NCI-H69 (cell line): ENCODE data around the gene AFF2.
A peak's percentile ranks its signal among the peaks of the same experiment; 100 is the strongest.

ENCODE experiments used
- DNase-seq: peaks from one replicate; lab custom pipeline; 2025; lab: John Stamatoyannopoulos, UW

AFF2 gene

DNA sequence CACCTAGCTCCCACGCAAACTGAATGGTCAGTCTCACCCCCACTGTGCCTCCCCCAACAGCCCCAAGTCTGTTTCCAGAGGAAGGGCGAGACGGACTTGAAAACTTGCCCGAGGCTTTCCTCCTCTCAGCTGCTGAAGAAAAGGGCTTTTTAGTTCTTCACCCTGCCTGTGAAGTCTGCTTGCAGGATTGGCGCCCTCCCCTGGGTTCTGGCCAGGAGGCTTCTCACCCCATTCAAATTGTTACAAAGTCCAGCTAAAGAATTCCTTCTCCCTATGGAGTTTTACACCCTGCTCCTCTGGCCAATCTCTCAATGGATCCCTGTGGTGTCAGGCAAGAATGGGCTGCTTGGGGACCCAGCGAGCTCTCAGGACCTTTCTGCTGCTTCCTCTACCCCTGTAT, 241.0 kb downstream of the AFF2 start:
- no peak for DNase-seq

DNA sequence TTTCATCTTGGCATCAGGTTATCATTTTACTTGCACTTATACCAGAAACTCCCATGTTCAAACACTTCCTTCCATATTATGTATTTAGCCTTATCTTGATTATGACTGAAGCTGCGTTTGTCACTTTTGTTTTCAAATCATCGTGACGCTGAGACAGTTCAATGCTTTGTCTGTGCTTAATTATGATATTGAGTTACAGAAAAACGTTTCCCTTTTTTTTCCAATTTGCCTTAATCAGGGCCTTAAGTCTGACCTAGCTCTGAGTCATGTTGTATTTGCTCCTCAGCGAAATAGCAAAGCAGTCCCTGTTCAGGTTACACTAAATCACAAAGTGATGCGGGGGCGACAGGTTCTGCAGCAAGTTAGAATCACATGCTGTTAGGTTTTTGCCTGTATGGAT, 254.7 kb downstream of the AFF2 start:
- peak; percentile 66 for DNase-seq

DNA sequence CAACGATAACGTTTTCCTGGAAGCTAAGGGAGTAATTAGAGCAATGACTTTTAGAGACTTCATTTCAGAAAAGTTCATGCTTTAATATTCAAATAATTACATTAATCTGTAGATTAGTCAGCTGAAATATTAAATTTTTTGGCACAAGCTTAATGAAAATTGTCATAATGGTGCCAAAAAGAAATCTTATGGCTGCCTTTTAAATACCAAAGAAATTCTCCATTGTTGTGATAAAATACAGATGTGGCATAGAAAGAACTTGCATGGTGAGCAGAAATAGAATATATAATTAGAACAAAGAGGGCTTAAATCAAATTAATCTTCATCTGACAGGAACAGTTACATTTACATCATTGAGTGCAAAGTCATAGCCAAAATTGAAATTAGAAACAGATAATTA, 263.5 kb downstream of the AFF2 start:
- no peak for DNase-seq

DNA sequence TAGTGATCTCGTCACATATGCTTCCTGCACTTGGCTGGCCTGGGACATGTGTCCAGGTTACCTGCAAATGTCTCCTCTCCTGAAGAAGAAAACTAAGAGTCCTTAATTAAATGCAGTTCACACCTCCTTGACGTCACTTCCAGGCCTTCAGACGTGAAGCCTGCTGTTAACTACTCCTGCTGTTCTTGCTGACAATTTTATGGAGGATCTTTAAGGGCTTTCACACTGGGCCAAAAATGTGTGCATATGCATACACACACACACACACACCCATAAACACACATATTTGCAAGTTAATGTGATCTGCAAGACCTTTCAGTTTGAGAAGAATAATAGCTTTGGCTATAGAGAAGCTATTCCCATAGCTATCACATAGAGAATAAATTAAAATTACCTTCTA, 267.9 kb downstream of the AFF2 start:
- DNase-seq, result no peak

DNA sequence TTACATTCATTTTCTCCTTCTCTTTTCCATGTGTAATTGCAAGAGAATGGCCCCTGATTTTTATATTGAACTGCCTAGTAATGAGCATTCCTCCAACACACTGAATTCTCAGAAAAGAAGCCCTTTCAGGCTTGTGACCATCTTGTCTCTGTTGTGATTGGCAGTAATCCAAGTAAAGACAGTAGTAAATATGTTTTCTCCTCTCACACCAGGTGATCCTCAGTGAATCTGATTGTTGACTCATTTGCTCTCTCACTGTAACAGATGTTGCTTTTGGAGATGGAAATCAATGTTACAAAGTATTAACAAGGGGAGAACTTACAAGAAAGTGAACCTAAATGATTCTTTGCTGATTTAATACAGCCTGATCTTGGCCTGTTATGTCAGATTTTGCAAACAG, 271.0 kb downstream of the AFF2 start:
- DNase-seq, result peak; percentile 65

DNA sequence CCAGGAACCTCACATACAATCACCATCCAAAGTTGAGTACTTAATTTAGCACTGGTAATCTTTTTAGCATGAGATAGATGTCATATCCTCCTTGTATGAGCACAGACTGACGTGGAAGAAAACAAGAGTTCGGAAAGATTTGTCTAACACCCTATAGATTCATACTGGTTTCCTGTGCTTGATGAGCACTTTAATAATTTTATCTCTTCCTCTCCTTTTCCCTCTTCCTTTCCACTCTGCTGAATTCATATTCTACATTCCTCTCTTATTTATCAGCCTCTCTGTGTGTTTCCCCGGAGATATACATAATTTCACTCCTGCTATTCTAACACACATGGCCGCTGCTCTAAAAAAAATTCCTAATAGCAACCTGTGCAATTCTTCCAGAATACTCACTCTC, 273.9 kb downstream of the AFF2 start:
- DNase-seq, result no peak

DNA sequence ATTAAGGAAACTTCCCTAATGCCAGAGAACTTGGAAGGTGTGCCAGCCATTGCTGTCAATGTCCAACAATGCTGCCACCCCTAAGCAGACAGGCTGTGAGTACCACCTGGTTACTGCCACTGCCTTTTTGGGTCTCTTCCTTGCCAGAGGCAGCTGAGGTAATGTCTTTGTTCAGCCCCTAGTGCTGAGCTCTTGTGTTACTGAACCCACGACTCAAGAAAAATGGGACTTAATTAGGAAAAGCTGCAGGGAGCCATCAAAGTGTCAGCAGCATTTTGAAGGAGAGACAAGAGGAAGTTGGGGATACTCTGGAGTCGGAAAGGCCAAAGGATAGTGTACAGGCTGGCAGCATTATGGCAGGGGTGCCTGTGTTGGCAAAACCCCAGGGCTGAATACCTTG, 283.7 kb downstream of the AFF2 start:
- DNase-seq, result peak; percentile 74

DNA sequence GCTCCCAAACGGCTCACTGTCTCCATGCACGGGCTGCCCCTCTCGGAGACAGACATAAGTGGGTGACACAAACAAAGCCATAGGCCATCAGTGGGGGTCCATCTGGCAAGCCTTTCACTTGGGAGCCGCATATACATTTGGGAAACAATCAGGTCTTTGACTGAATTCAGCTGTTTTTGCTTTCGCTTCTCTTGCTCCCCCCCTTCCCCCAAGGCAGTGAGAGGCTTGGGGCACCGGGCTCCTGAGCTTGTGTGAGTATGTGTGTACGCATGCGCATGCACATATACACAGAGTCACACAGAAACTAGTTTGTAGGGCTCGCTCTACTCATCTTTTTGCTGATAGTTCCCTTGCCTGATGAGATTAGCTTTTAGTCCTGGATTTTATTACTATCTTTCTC, 284.4 kb downstream of the AFF2 start:
- DNase-seq, result peak; percentile 85

DNA sequence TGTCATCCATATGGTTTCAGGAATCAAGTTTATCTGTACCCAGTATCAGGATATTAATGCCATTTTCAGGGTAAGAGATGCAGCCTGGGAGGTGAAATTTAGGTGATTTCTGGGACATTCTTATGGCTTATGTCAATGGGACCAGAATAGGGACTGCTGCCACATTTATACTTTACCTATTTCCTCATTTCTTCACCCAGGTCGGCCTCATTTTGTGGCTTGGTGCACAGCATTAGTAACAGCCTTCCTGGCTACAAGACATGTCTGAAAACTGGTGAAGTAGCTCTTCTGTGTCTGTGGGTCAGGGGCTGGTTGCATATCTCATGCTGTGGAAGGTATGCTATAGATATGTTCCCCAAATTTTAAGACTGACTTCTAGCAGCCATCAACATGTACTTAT, 284.8 kb downstream of the AFF2 start:
- no peak for DNase-seq

DNA sequence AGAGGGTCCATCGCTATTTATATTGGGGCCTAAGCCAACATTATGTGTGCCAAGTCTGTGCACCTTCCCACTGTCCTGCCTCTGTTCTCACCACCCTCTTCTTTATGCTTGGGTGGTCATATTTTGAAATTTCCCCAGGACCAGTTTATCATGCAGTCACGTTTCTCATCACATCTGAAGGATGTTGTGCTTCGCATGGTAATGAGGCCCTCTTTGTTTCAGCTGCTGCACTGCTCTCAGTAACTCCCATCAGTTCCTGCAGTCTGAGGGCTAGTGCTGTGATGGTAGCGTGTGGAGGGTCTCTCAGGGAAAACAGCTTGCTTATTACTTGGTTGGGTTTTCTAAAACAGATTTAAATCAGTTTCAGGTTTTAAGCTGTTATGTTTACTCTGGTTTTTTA, 288.0 kb downstream of the AFF2 start:
- no peak for DNase-seq

DNA sequence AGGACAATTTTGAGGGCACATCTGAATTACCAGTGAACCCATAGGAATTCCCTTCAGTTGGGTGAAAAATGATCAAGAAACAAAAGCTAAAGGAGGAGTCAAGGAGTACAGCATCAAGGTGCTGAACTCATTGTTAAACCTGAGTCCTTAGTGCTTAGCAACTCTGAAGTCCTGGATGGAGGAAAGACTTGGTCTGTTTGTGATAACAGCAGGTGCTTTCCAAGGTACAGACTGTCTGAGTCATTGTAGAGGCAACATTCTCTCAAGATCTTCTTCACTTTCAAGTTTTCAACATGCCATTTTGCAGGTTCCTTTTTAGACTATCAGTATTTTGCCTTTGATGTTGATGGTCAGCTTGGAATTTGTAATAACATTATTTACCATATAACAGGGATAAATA, 293.9 kb downstream of the AFF2 start:
- no peak for DNase-seq

DNA sequence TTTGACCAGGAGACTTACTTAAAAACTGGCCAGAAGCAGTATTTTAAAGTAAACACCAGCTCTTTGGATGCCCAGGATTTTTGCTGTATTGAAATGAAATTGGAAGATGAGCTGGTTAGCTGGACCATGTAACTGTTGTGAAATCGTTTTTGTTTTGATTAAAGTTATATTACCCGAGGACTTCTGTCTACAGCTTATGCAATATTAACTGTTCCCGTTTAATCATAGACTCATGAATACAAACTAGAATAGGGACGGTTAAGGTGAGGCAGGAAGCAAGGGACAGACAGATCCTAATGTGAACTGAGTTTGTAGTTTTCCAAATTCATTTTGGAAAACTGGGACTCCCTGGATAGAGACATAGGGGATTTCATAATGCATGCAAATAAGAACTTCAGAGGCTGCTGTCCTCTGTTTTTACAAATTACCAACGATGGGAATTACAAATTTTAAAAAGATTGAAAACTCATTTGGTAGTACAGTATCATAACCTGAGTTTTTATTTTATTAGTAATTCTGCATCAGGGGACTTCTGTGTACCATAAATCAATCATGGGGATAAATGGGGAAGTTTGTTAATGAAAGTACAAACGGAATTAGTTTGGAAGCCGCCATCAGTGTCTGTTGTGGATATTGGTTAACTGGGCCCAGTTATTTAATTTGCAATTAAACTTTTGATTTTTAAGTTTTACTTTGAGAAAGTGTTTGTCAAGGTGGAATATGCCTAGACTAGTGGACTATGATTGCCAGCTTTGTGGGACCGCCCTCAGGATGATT, 304.4 kb downstream of the AFF2 start:
- no peak for DNase-seq

DNA sequence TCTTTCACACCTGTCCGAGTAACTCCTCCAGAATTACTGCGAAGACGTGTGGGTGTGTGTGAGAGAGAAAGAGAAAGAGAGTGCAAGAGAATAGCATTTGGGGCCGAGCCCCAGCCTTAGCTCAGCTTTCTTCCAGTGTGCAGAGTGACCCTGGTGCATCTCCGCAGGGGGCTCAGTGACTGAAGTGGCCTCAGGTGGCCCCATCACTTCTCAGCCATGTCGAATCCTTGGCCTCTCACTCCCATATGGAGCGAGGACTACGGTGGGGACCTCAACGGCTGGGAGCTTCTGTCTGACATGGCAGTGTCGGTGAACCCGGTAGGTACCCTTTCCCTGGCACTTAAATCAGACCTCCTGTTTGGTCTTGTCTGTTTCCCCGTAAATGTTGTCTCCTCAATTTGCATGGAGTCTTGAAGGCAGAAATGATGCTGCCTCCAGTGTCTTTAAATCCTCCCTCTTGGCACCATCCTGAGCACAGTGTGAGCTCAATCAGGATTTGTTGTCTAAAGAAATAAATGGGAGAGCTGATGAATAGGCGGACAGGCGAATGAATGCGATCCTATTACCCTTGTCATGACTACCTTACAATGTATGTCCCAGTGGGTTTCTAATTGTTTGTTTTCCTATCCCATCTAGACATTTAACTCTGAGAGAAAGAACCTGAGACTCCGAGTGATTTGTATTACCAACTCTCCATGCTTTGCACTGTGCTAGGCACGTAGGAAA, 305.9 kb downstream of the AFF2 start:
- peak; percentile 82 for DNase-seq

DNA sequence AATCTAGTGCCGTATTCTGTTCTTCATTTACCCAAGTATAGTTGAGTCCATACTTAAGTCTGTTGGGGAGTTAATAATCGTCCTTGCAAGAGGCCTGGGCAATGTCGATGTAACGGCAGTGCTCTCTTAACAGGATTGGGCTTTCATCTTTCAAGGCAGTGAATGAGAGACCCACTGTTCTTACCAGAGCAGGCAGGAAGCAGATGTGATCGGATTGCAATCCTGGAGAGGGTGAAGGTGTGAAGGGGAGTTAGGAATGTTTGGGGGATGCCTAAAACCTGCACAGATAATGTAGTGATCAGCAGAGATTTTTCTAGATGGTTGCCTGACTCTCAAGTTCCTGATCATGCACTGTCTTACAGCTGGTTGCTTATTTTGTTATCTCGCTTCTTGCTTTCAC, 308.4 kb downstream of the AFF2 start:
- DNase-seq, result no peak

DNA sequence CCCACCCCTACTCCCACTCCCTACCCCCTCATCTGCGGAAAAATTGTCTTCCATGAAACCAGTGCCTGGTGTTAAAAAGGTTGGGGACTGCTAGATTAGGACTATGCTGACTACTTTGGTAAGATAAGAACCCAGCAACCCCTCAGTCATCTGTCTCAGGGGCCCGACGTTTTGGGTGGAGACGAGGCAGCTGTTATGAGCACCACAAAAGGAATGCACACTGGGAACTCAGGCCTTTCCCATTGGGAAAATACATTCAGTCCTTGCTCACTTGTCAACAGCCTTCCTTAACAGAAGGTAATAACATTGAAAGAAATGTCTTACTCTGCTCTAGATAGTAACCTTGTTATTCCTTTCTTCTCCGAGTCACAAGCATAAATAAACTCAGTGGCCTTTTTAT, 310.8 kb downstream of the AFF2 start:
- DNase-seq, result no peak

DNA sequence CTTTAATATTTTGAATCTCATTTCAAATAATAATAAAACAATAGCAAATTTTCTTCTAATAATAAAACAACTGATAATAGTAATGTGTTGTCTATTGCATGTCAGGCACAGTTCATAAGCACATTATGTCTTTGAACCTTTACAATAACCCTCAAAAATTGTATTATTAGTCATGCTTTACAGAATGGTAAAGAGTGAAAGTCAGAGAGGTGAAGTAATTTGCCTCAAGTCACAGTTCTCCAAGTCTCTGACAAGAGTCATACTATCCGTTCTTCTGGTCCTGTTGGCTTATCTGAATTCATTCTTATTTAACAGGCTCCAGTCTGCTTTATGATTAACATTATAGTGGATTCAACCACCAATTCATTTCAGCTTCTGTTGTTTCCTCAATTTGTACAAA, 313.0 kb downstream of the AFF2 start:
- DNase-seq, result no peak

DNA sequence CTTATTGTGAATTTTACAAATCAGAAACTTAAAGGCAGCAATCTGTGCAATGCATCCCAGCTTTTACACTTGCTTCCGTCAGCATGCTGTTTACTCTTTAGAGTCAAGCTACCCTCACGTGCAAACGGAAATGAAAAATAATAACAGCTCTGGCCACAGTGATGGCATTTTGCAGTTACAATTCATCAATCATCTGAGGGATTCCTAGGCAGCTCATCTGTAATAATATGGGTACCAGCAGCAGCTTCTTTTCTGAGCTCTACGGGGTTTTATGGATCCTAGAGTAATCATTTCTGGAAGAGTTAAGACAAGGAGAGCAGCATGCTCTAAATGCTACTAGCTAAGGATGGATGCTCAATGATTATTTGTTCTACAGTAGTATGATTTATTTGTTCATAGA, 313.6 kb downstream of the AFF2 start:
- no peak for DNase-seq

DNA sequence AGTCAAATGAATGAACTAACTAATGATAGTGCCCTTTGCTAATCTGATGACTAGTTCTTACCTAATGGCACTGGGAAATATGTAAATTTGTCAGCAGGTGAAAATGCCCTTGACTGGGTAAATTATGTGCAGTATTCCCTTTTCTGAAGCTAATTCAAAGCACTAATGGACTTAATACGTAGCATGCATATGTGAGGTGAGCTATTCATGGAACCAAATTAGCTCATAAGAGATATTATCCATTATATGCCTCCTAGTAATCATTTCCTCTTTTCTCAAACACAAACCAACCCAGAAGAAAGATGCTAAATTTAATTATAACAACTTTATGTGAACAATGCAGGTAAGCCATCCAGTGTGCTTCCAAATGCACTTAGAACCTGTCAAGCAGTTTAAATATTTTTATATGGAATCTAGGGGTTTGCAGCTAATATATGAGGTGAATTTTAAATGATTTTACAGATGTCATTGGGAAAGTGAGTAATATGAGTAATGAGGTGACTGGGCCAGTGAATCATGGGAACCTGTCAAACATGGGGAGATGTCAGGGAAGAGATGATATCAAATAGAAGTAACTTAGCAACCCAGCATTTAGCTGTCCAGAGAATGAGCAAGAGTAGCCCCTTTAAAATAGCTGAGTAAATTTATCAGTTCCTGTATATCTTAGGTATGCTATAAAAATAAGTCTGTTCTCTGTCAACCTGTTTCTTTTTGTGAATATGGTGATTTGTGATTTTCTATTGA, 315.0 kb downstream of the AFF2 start:
- no peak for DNase-seq

DNA sequence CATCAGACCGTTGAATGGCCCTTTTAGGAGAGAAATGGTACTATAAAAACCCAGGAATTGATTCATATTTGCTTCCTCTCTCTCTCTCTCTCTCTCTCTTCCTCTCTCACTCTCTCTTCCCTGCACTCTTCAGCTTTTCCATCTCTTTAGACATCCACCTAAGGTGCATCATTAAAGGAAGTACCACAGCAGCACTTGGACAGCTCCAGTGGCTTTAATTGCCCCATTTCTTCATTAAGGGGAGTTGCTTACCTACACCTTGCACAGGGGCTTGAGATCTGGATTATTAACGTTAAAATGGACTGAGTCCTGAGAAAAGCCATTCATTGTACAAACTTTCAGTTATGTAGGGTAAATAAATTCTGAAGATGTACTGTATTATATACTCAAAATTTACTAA, 323.6 kb downstream of the AFF2 start:
- no peak for DNase-seq

DNA sequence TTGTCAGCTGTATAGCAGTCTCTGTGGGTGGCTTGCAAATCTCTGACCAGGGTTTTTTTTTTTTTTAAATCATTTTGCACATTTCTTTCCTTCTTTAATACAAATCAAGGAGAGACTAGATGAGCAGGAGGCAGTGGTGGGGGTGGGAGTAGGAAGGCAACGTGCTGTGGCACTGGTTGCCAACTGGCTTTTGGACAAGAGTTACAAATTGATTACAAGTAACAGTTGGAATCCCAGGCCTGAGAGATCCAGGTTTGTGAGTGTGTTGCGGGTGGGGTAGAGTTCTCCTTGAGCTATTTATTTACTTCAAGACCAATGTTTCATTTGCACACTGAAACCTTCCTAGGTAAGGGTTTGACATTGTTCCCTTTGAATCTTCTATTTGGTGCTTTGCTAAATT, 325.3 kb downstream of the AFF2 start:
- DNase-seq, result no peak

DNA sequence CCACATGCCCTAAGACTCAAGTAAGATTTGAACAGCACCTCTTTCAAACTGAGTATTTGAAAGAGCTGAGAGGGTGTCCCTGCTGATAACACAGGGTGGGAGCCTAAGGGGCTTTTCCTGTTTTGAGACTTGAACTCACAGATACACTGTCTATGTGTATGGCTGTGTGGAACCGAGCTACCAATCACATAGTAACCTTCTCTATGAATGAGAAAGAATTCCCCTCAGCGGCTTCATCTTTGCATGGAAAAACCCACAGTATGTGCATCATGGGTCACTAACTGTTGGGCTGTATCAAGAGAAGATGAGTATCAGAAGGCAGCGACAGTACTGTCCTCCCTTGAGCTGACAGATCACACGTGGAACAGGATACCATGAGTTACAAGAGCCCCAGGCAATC, 336.3 kb downstream of the AFF2 start:
- DNase-seq, result no peak

DNA sequence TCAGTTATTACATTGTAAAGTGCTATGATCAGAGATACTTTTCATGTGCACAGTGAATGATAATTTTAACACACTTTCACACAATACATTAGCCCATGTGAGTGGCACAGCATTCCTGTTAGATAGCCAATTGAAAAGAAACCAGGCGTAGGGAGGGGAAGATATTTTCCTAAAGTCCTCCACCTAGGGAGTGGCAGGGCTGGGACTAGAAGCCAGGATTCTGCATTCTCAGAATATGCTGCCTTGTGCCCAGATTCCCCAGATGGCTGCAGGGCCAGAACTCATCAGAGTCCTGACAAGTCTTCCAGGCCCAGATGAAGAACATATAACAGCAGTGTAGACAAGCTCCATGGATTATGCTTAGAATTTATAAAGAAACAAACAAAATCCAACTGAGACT, 350.2 kb downstream of the AFF2 start:
- no peak for DNase-seq

DNA sequence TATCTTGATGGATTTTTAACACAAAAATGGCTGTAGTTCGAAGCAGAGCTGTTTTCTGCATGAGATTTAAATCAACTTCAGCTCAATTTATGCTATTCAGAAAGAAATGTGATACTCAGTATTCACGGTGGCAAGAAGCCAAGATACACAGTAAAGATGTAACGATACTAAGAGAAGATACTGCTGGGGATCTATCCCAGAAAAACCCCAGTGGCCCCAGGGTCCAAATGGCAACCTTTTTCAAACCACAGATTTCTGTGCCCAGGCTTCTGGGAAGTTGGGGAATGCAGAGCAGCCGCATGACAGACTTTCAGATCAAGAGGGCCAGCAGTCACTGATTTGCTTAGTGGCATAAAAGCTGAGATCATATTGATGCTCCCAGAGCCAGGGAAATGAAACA, 353.9 kb downstream of the AFF2 start:
- peak; percentile 54 for DNase-seq
